HCT116 (cell line): ENCODE data around the gene FCN1.

Source experiments
- CTCF ChIP-seq, 3 experiments: fragments of 200-600 bp in 1 of 3; sonication (generic) in 1 of 3; IDR thresholded peaks in 2 of 3; conservative IDR thresholded peaks in 1 of 3; 2 replicates each; pipeline ENCODE4 v1.5.1; 2012 to 2017; ENCODE audit warnings: low read depth in 2 of 3, low read length in 2 of 3, antibody characterized with exemption in 1 of 3, borderline replicate concordance in 1 of 3, control low read depth in 1 of 3, mild to moderate bottlenecking in 1 of 3, mixed read lengths in 1 of 3, mixed run types in 1 of 3, moderate library complexity in 1 of 3; ENCODE audit not compliant: insufficient read depth in 1 of 3
- EZH2 ChIP-seq: fragments of 200-600 bp; sonication (generic); IDR thresholded peaks from 2 replicates; pipeline ENCODE4 v1.6.1; 2017; ENCODE audit warnings: antibody characterized with exemption, mixed run types
- EZH2phosphoT487 ChIP-seq: fragments of 200-600 bp; IDR thresholded peaks from 2 replicates; pipeline ENCODE4 v1.6.1; 2018; ENCODE audit warnings: antibody characterized with exemption, borderline replicate concordance
- POLR2A ChIP-seq: IDR thresholded peaks from 2 replicates; pipeline ENCODE4 v1.7.0; 2011; ENCODE audit warnings: borderline replicate concordance; ENCODE audit not compliant: insufficient read depth, insufficient read length; ENCODE audit errors: extremely low read depth
- POLR2AphosphoS5 ChIP-seq: IDR thresholded peaks from 2 replicates; pipeline ENCODE4 v1.6.1; 2011; ENCODE audit warnings: mild to moderate bottlenecking, low read depth, low read length, moderate library complexity
- REST ChIP-seq: IDR thresholded peaks from 2 replicates; pipeline ENCODE4 v1.6.1; 2012; ENCODE audit warnings: low read depth
- SIN3A ChIP-seq: IDR thresholded peaks from 2 replicates; pipeline ENCODE4 v1.6.1; 2012; ENCODE audit warnings: low read depth
- SP1 ChIP-seq: IDR thresholded peaks from 2 replicates; pipeline ENCODE4 v1.6.1; 2012; ENCODE audit warnings: low read depth

- TF ChIP-seq POLR2AphosphoS5, result no peak
- no peak for TF ChIP-seq POLR2A
- TF ChIP-seq CTCF (IDR thresholded peaks at IDR 0.05 in 2 of 3, conservative IDR thresholded peaks at IDR 0.05 in 1 of 3; ENCODE audit: borderline replicate concordance in 1 of 3, insufficient read depth in 1 of 3, low read depth in 2 of 3, low read length in 2 of 3), result no peak
- TF ChIP-seq SIN3A, result no peak
- no peak for TF ChIP-seq EZH2phosphoT487
- no peak for TF ChIP-seq EZH2
- no peak for TF ChIP-seq SP1
- no peak for TF ChIP-seq REST
These were observed 20.0 kb upstream of the FCN1 start for GRCh38 chr9:134937566-134938345.
